Measurements from ENCODE around the gene BCAR1.

The BCAR1 gene

DNA sequence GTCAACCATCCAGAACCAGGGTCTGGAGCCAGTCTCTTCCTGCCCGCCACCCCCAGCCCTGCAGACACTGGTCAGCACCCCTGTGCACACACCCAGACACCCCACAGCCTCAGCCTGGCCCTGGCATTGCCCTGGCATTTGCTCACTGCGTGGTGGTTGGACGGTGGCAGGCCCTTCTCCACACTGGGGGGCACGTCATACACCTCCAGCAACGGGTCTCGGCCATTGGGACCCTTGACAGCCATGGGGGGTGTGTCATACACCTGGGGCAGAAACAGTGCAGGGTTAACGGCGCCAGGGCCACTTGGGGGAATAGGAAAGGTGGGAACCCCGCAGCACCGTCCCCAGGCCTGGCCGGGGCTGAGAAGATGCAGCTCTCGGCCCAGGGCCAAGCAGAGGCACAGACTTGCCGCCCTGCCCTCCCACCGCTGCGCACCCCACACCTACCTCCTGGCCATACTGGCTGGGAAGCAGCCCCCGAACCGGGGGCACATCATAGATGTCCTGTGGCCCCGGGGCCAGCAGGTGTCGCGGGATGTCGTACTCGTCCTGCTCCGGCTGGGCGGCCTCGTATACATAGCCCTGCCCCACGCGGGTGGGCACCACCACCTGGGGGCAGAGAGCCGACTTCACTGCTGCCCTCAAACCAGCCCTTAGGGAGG, 14.6 kb downstream of the BCAR1 start:
- Histone ChIP-seq H3K4me1 (ENCODE audit: control insufficient read depth in 1 of 2, insufficient read depth in 2 of 2, low read length in 2 of 2) (peaks cover 6 to 46% of the 10 kb centered on the region in 2 donors), H3K27me3 (ENCODE audit: low read depth, low read length) (no peaks in the 10 kb centered on the region), H3K9me3 (ENCODE audit: control insufficient read depth in 1 of 2, low read length in 2 of 2) (no peaks in the 10 kb centered on the region), H3K4me3 (ENCODE audit: low read depth in 1 of 2, low read length in 2 of 2) (no peak overlapping the region), H3K27ac (ENCODE audit: low read length) (no peak overlapping the region), H3K36me3 (ENCODE audit: control insufficient read depth in 1 of 2, insufficient read depth in 2 of 2, low read length in 2 of 2) (peaks cover 10 to 41% of the 10 kb centered on the region in 2 donors)

DNA sequence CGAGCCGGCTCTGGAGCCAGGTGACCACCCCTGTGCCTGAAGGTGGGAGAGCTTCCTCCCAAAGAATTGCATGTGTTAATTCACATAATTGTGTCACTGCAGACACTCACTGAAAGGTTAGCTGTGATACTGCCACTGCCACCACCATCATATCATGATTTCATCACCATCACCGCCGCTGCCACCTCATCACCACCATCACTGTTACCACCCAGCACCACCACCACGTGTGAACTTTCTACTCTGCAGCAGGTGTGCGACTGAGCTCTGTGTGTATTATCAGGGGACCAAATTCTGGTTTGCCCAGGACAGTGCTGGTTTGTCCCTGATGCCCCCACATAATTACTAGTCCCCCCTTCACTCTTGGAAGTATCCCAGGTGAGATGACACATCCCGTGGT, 15.2 kb downstream of the BCAR1 start:
- Histone ChIP-seq H3K4me1 (ENCODE audit: control insufficient read depth in 1 of 2, insufficient read depth in 2 of 2, low read length in 2 of 2) (peaks cover 6 to 46% of the 10 kb centered on the region in 2 donors), H3K9me3 (ENCODE audit: control insufficient read depth in 1 of 2, low read length in 2 of 2) (no peaks in the 10 kb centered on the region), H3K36me3 (ENCODE audit: control insufficient read depth in 1 of 2, insufficient read depth in 2 of 2, low read length in 2 of 2) (peaks cover 10 to 34% of the 10 kb centered on the region in 2 donors), H3K27ac (ENCODE audit: low read length) (no peak overlapping the region), H3K27me3 (ENCODE audit: low read depth, low read length) (no peaks in the 10 kb centered on the region), H3K4me3 (ENCODE audit: low read depth in 1 of 2, low read length in 2 of 2) (no peak overlapping the region)

GRCh38 chr16:75235721-75236193, 15.7 kb downstream of the BCAR1 start:
- Histone ChIP-seq H3K36me3 (ENCODE audit: control insufficient read depth in 1 of 2, insufficient read depth in 2 of 2, low read length in 2 of 2) (peaks cover 5 to 30% of the 10 kb centered on the region in 2 donors), H3K27me3 (ENCODE audit: low read depth, low read length) (no peaks in the 10 kb centered on the region), H3K27ac (ENCODE audit: low read length) (no peak overlapping the region), H3K9me3 (ENCODE audit: control insufficient read depth in 1 of 2, low read length in 2 of 2) (no peaks in the 10 kb centered on the region), H3K4me1 (ENCODE audit: control insufficient read depth in 1 of 2, insufficient read depth in 2 of 2, low read length in 2 of 2) (peaks cover 6 to 46% of the 10 kb centered on the region in 2 donors), H3K4me3 (ENCODE audit: low read depth in 1 of 2, low read length in 2 of 2) (no peak overlapping the region)

DNA sequence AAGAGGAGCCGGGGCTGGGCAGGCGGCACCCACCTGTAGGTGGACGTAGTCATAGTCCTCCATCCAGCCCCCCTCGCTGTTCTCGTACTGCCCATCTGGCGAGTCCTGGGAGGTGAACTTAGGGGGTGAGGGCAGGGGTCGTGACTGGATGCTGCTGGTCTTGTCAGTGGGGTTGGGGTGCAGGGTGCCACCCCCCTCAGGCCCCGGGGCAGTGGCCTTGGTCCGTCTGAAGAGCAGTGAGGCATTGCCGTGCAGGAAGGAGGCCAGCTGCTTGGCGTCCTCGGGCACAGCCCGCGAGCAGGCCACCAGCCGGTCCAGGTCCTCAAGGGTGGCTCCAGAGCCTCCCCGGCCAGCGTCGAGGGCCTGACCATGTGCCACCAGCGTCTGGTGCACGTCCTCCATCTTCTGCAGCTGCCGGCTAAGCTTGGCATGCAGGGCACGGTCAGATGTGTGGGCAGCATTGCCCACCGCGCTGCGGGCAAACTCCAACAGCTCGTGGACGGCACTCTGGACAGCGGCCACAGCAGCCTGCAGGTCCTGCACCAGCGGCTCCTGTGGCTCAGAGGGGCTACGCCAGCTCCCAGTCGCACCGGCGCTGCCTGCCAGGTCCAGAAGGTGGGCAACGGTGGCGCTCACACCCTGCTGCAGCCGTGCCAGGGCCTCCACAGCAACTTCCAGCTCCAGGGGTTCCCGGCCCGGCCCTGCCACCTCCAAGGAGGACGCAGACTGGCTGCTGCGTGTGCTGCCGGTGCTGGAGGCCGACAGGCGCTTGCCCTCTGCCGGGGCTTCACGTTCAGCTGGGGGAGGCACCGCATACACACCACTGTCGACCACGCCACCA, 16.3 kb downstream of the BCAR1 start:
- H3K9me3 ChIP-seq (ENCODE audit: control insufficient read depth in 1 of 2, low read length in 2 of 2): no peaks in the 10 kb centered on the region
- no peak overlapping the region for H3K4me3 ChIP-seq (ENCODE audit: low read depth in 1 of 2, low read length in 2 of 2)
- no peak overlapping the region for H3K27ac ChIP-seq (ENCODE audit: low read length)
- no peaks in the 10 kb centered on the region for H3K27me3 ChIP-seq (ENCODE audit: low read depth, low read length)
- peaks cover 6 to 44% of the 10 kb centered on the region in 2 donors for H3K4me1 ChIP-seq (ENCODE audit: control insufficient read depth in 1 of 2, insufficient read depth in 2 of 2, low read length in 2 of 2)
- peaks cover 5 to 27% of the 10 kb centered on the region in 2 donors for H3K36me3 ChIP-seq (ENCODE audit: control insufficient read depth in 1 of 2, insufficient read depth in 2 of 2, low read length in 2 of 2)

DNA sequence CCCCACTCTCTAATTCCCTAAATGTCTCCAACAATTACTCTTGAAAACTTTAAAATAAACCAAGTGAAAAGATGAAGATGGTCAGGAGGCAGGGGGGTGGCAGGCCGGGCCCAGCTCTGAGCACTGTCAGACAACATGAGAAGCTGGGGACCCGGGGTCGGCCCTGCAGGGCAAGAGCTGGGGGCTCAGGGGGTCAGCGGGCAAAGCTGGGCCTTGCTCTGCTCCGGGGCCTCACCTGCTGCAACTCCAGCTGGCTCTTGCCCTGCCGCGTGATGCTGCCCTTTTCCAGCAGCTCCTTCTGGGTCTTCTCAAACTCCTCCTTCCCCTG, 17.8 kb downstream of the BCAR1 start:
- Histone ChIP-seq H3K27ac (ENCODE audit: low read length) (no peak overlapping the region), H3K36me3 (ENCODE audit: control insufficient read depth in 1 of 2, insufficient read depth in 2 of 2, low read length in 2 of 2) (peaks cover 5 to 42% of the 10 kb centered on the region in 2 donors), H3K4me1 (ENCODE audit: control insufficient read depth in 1 of 2, insufficient read depth in 2 of 2, low read length in 2 of 2) (peaks cover 0 to 31% of the 10 kb centered on the region in 2 donors), H3K4me3 (ENCODE audit: low read depth in 1 of 2, low read length in 2 of 2) (no peak overlapping the region), H3K27me3 (ENCODE audit: low read depth, low read length) (no peaks in the 10 kb centered on the region), H3K9me3 (ENCODE audit: control insufficient read depth in 1 of 2, low read length in 2 of 2) (no peaks in the 10 kb centered on the region)

GRCh38 chr16:75231570-75231969, 19.9 kb downstream of the BCAR1 start:
- Histone ChIP-seq H3K4me3 (ENCODE audit: low read depth in 1 of 2, low read length in 2 of 2) (no peak overlapping the region), H3K27me3 (ENCODE audit: low read depth, low read length) (no peaks in the 10 kb centered on the region), H3K4me1 (ENCODE audit: control insufficient read depth in 1 of 2, insufficient read depth in 2 of 2, low read length in 2 of 2) (peaks cover 0 to 15% of the 10 kb centered on the region in 2 donors), H3K36me3 (ENCODE audit: control insufficient read depth in 1 of 2, insufficient read depth in 2 of 2, low read length in 2 of 2) (peaks cover 5 to 54% of the 10 kb centered on the region in 2 donors), H3K9me3 (ENCODE audit: control insufficient read depth in 1 of 2, low read length in 2 of 2) (no peaks in the 10 kb centered on the region), H3K27ac (ENCODE audit: low read length) (no peak overlapping the region)

- no peak overlapping the region for H3K27ac ChIP-seq (ENCODE audit: low read length)
- H3K9me3 ChIP-seq (ENCODE audit: control insufficient read depth in 1 of 2, low read length in 2 of 2): no peaks in the 10 kb centered on the region
- peaks cover 0 to 15% of the 10 kb centered on the region in 2 donors for H3K4me1 ChIP-seq (ENCODE audit: control insufficient read depth in 1 of 2, insufficient read depth in 2 of 2, low read length in 2 of 2)
- H3K27me3 ChIP-seq (ENCODE audit: low read depth, low read length): no peaks in the 10 kb centered on the region
- H3K36me3 ChIP-seq (ENCODE audit: control insufficient read depth in 1 of 2, insufficient read depth in 2 of 2, low read length in 2 of 2): peaks cover 5 to 48% of the 10 kb centered on the region in 2 donors
- no peak overlapping the region for H3K4me3 ChIP-seq (ENCODE audit: low read depth in 1 of 2, low read length in 2 of 2)
Measured at GRCh38 chr16:75230471-75231110, 20.8 kb downstream of the BCAR1 start.

- H3K4me3 ChIP-seq (ENCODE audit: low read depth in 1 of 2, low read length in 2 of 2): no peak overlapping the region
- no peak overlapping the region for H3K27ac ChIP-seq (ENCODE audit: low read length)
- no peaks in the 10 kb centered on the region for H3K9me3 ChIP-seq (ENCODE audit: control insufficient read depth in 1 of 2, low read length in 2 of 2)
- H3K4me1 ChIP-seq (ENCODE audit: control insufficient read depth in 1 of 2, insufficient read depth in 2 of 2, low read length in 2 of 2): peaks cover 0 to 11% of the 10 kb centered on the region in 2 donors
- peaks cover 5 to 37% of the 10 kb centered on the region in 2 donors for H3K36me3 ChIP-seq (ENCODE audit: control insufficient read depth in 1 of 2, insufficient read depth in 2 of 2, low read length in 2 of 2)
- H3K27me3 ChIP-seq (ENCODE audit: low read depth, low read length): no peaks in the 10 kb centered on the region
Measured at GRCh38 chr16:75229172-75230031, 22.0 kb downstream of the BCAR1 start.

DNA sequence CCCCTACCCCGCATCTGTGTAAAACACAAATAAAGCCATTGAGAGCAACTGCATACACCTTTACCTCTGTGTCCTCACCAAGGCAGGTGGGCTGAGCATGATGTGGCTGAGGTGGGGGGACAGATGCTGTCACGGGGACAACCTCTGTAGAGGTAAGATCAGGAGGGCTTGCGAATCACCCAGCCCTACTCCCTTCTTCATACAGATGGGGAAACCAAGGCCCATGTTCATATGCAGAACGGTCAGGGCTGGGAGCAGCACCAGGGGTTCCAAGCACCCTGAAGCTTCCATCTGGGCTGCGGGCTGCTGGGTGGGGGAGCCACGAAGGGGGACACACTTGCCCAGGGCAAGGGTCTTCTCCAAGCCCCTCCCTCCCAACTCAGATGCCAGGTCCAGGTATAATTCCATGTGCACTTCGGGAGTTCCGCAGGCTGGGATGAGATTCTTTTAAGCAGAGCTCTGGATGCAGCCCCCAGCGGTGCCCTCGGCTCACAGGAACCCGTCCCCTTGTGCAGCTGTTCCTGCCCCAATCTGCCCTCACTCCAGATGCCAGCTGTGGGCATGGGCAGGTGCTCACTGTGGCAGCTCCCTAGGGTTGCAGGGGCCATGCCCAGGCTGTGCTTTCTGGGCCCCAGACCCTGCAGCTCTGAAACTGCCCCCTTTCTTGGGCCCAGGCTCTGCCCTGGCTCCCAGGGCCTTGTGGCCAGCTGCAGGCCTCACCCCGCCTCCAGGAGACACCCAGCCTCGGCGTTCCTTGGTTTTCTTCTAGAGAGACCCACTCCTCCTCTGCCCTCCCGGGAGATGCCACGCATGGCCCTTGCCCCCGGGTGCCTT, 23.1 kb downstream of the BCAR1 start:
- H3K27me3 ChIP-seq (ENCODE audit: low read depth, low read length): no peaks in the 10 kb centered on the region
- peaks cover 5 to 35% of the 10 kb centered on the region in 2 donors for H3K36me3 ChIP-seq (ENCODE audit: control insufficient read depth in 1 of 2, insufficient read depth in 2 of 2, low read length in 2 of 2)
- peaks cover 0 to 1% of the 10 kb centered on the region in 2 donors for H3K4me1 ChIP-seq (ENCODE audit: control insufficient read depth in 1 of 2, insufficient read depth in 2 of 2, low read length in 2 of 2)
- H3K4me3 ChIP-seq (ENCODE audit: low read depth in 1 of 2, low read length in 2 of 2): no peak overlapping the region
- H3K27ac ChIP-seq (ENCODE audit: low read length): no peak overlapping the region
- no peaks in the 10 kb centered on the region for H3K9me3 ChIP-seq (ENCODE audit: control insufficient read depth in 1 of 2, low read length in 2 of 2)

Measured in muscle layer of duodenum (tissue), 2 donors.